HG02870 (cell line): ENCODE measurements around the gene UBA1.

Experiments used
- ATAC-seq: cut with Tn5 transposase; IDR thresholded peaks from one replicate; pipeline ENCODE4 v1.9.1; 2021; ENCODE audit warnings: mild to moderate bottlenecking, moderate library complexity; ENCODE audit not compliant: unreplicated experiment

Gene UBA1

GRCh38 chrX:47210661-47211425, 17.2 kb downstream of the UBA1 start:
- ATAC-seq = no peak

- no peak for ATAC-seq
Observed at GRCh38 chrX:47212381-47213293, 19.0 kb downstream of the UBA1 start.

- no peak for ATAC-seq
Observed at GRCh38 chrX:47214435-47215077, 20.9 kb downstream of the UBA1 start.

GRCh38 chrX:47215291-47215900, 21.8 kb downstream of the UBA1 start:
- ATAC-seq = no peak

- ATAC-seq = no peak
Observed at GRCh38 chrX:47216393-47216925, 22.8 kb downstream of the UBA1 start.

GRCh38 chrX:47217121-47217851, 23.7 kb downstream of the UBA1 start:
- no peak for ATAC-seq

- peak; percentile 89 for ATAC-seq
Observed at GRCh38 chrX:47217852-47218279, 24.2 kb downstream of the UBA1 start.

GRCh38 chrX:47218280-47218919, 24.8 kb downstream of the UBA1 start, which contains the start of gene CDK16:
Gene CDK16 (plus strand): TSS chrX:47218681. CDS start chrX:47223558, 4,877 bp downstream.
- peak; percentile 42 for ATAC-seq

- no peak for ATAC-seq
Observed at GRCh38 chrX:47218920-47219815, 25.5 kb downstream of the UBA1 start.

GRCh38 chrX:47221756-47222155, 28.1 kb downstream of the UBA1 start:
- no peak for ATAC-seq

- ATAC-seq = no peak
Observed at GRCh38 chrX:47222751-47223350, 29.2 kb downstream of the UBA1 start.

GRCh38 chrX:47223476-47224250, 30.0 kb downstream of the UBA1 start:
- no peak for ATAC-seq

GRCh38 chrX:47224266-47224895, 30.8 kb downstream of the UBA1 start:
- ATAC-seq = no peak

- no peak for ATAC-seq
Observed at GRCh38 chrX:47224896-47225290, 31.3 kb downstream of the UBA1 start.

- no peak for ATAC-seq
Observed at GRCh38 chrX:47226071-47226470, 32.4 kb downstream of the UBA1 start.

- ATAC-seq = no peak
Observed at GRCh38 chrX:47226531-47227333, 33.1 kb downstream of the UBA1 start.
